ENCODE measurements around the gene CST5. TPM values are rescaled to one million over a fixed set of nuclear protein-coding genes. Genes with fewer than 3 reads are reported as not detected.

CST5 gene
- total and polyA plus RNA-seq, 2 donors (not counting 3 experiments of a cell fraction or from before 2014, with no cell fraction given): not detected

DNA sequence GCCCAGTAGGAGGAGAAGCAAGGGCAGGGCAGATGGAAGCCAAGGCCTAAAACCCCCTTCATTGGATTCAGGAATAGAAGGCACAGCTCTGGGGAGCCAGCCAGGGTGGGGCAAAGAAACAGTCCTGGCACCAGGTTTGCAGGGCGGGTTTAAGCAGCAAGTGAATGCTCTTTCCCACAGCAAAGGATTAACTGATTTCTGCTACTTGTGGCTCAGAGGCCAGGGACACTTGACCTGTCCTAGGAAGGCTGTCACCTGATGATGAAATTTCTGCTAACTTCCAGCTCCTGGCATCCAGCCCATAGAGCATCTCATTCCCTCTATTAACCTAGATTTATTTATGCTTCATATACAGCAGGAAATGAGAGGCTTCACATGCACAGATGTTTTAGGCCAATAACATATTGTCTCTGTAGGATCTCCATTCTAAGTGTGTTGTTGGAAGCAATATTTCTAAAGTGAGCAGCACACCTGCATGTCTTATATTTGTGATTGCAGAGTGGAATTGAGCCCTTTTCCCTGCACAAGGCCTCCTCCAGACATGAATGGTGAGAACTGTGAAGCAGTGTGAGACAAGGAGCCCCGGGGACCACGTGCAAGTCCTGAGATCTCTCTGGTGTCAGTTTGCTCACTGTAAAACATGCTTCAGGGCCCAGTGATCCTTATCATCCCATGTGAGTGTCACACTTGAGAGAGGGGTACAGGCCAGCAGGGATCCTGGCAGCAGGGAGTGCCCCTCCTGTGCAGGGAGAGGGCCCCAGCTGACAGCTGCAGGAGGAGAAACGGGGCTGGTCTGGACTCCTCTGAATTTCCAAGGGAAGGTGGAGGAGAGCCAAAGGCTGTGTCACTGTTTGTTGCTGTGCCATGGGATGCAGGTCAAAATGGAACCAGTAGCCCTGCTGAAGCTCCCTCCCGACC lies 41.1 kb upstream of the CST5 start:
- no TSS peak for BruUV-seq (replicated peaks)
- no peaks in the 10 kb centered on the region for H3K9me3 ChIP-seq (replicated peaks; ENCODE audit: control insufficient read depth, insufficient read depth, low read length)
- H3K4me2 ChIP-seq (ENCODE audit: insufficient read depth, low read length): no peak overlapping the region
- peaks cover 0 to 2% of the 10 kb centered on the region in 2 experiments for H3K27me3 ChIP-seq (ENCODE audit: control insufficient read depth in 2 of 2, insufficient read depth in 2 of 2, low read length in 2 of 2)
- no peak overlapping the region for H3K4me3 ChIP-seq (replicated peaks in 1 of 3; ENCODE audit: insufficient read depth in 1 of 3, low read depth in 1 of 3, low read length in 3 of 3)
- no peak overlapping the region for H3K9ac ChIP-seq (replicated peaks; ENCODE audit: extremely low read depth, insufficient read depth, low read length)
- DNase-seq (ENCODE audit: low read depth, low spot score) (no peak), FAIRE-seq (no peak)
- no peaks in the 10 kb centered on the region for H3K36me3 ChIP-seq (ENCODE audit: control insufficient read depth in 2 of 2, extremely low read depth in 1 of 2, insufficient read depth in 2 of 2, low read length in 2 of 2)
- dilution Hi-C loops (cut with MboI; ENCODE audit: extremely low pct_ligation_motif_present, low sequenced_read_pairs): no loop called here
- H3K27ac ChIP-seq (ENCODE audit: insufficient read depth, low read depth, low read length): no peak overlapping the region
- no peaks in the 10 kb centered on the region for H3K79me2 ChIP-seq (ENCODE audit: control insufficient read depth, insufficient read depth, low read length)
- intact Hi-C loops (cut with micrococcal nuclease): no loop called here
- no peaks in the 10 kb centered on the region for H3K9me1 ChIP-seq (replicated peaks; ENCODE audit: control insufficient read depth, extremely low read depth, insufficient read depth, low read length)
- H4K20me1 ChIP-seq (replicated peaks; ENCODE audit: control insufficient read depth, extremely low read depth, insufficient read depth, low read length): no peaks in the 10 kb centered on the region
- ChIA-PET CTCF (no interaction called here), POLR2A (no interaction called here)
- no peaks in the 10 kb centered on the region for H3K4me1 ChIP-seq (ENCODE audit: control insufficient read depth, extremely low read depth, insufficient read depth, low read length)
- H2AFZ ChIP-seq (ENCODE audit: low read depth, low read length): no peak overlapping the region
- TF ChIP-seq, protein P1, sequence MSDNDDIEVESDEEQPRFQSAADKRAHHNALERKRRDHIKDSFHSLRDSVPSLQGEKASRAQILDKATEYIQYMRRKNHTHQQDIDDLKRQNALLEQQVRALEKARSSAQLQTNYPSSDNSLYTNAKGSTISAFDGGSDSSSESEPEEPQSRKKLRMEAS (IDR thresholded peaks at IDR 0.05; ENCODE audit: insufficient read depth, insufficient read length): no peak
- TF ChIP-seq FOS (IDR thresholded peaks at IDR 0.05; ENCODE audit: borderline replicate concordance, insufficient read depth, low read length) (no peak), MYC (IDR thresholded peaks at IDR 0.05; ENCODE audit: low read depth, low read length) (no peak), POLR2A (IDR thresholded peaks at IDR 0.05; ENCODE audit: low read depth, low read length) (no peak)

- FAIRE-seq (no peak), DNase-seq (ENCODE audit: low read depth, low spot score) (no peak)
- Histone ChIP-seq H3K27me3 (ENCODE audit: control insufficient read depth in 2 of 2, insufficient read depth in 2 of 2, low read length in 2 of 2) (peaks cover 0 to 2% of the 10 kb centered on the region in 2 experiments), H3K27ac (ENCODE audit: insufficient read depth, low read depth, low read length) (no peak overlapping the region), H3K9ac (replicated peaks; ENCODE audit: extremely low read depth, insufficient read depth, low read length) (no peak overlapping the region), H3K9me3 (replicated peaks; ENCODE audit: control insufficient read depth, insufficient read depth, low read length) (no peaks in the 10 kb centered on the region), H3K4me3 (replicated peaks in 1 of 3; ENCODE audit: insufficient read depth in 1 of 3, low read depth in 1 of 3, low read length in 3 of 3) (no peak overlapping the region), H3K4me2 (ENCODE audit: insufficient read depth, low read length) (no peak overlapping the region), H3K36me3 (ENCODE audit: control insufficient read depth in 2 of 2, extremely low read depth in 1 of 2, insufficient read depth in 2 of 2, low read length in 2 of 2) (no peaks in the 10 kb centered on the region), H3K79me2 (ENCODE audit: control insufficient read depth, insufficient read depth, low read length) (no peaks in the 10 kb centered on the region), H3K9me1 (replicated peaks; ENCODE audit: control insufficient read depth, extremely low read depth, insufficient read depth, low read length) (no peaks in the 10 kb centered on the region), H3K4me1 (ENCODE audit: control insufficient read depth, extremely low read depth, insufficient read depth, low read length) (no peaks in the 10 kb centered on the region), H4K20me1 (replicated peaks; ENCODE audit: control insufficient read depth, extremely low read depth, insufficient read depth, low read length) (no peaks in the 10 kb centered on the region), H2AFZ (ENCODE audit: low read depth, low read length) (no peak overlapping the region)
- dilution Hi-C loops (cut with MboI; ENCODE audit: extremely low pct_ligation_motif_present, low sequenced_read_pairs) (no loop called here), intact Hi-C loops (cut with micrococcal nuclease) (no loop called here)
- TF ChIP-seq GATA2 (IDR thresholded peaks at IDR 0.05; ENCODE audit: insufficient read depth, insufficient read length, low read depth, low read length): no peak
- TF ChIP-seq MYC (IDR thresholded peaks at IDR 0.05; ENCODE audit: low read depth, low read length): no peak
- no peak for TF ChIP-seq FOS (IDR thresholded peaks at IDR 0.05; ENCODE audit: borderline replicate concordance, insufficient read depth, low read length)
- no peak for TF ChIP-seq CTCF (IDR thresholded peaks at IDR 0.05; ENCODE audit: extremely low read depth in 1 of 2, insufficient read depth in 1 of 2, low read depth in 1 of 2, low read length in 2 of 2)
- no peak for TF ChIP-seq JUN (IDR thresholded peaks at IDR 0.05; ENCODE audit: borderline replicate concordance, insufficient read depth, insufficient read length, low read depth)
- TF ChIP-seq EZH2 (IDR thresholded peaks at IDR 0.05; ENCODE audit: borderline replicate concordance, low read depth, low read length, severe bottlenecking): no peak
- no peak for TF ChIP-seq POLR2A (IDR thresholded peaks at IDR 0.05; ENCODE audit: low read depth, low read length)
- TF ChIP-seq, protein P1 (IDR thresholded peaks at IDR 0.05; ENCODE audit: insufficient read depth, insufficient read length): no peak
- no peak for TF ChIP-seq POLR2AphosphoS5 (IDR thresholded peaks at IDR 0.05; ENCODE audit: insufficient read depth, low read depth, low read length)
- ChIA-PET CTCF (no interaction called here), POLR2A (no interaction called here)
- BruUV-seq (replicated peaks): no TSS peak
Observed at GRCh38 chr20:23918896-23919295, 39.3 kb upstream of the CST5 start.

All from endothelial cell of umbilical vein (primary cell).